AG04450 (cell line): ENCODE results near the gene OPN3. TPM values are rescaled to one million over a fixed set of nuclear protein-coding genes. Genes with fewer than 3 reads are reported as not detected.
"Not testable (repeated sequence)": the region's sequence is repeated elsewhere in the genome, so short reads cannot be mapped to it uniquely, and the experiment has no call there.

Experiments
- CTCF ChIA-PET: fragments of 300-600, 350-600 bp; formaldehyde crosslinking; extraction: SDS; loops from one replicate; lab custom pipeline; 2022; ENCODE audit warnings: antibody characterized with exemption, inconsistent platforms; lab: Charles Lee
- POLR2A ChIA-PET: fragments of 350-600 bp; formaldehyde crosslinking; extraction: SDS; loops from one replicate; lab custom pipeline; 2021; ENCODE audit warnings: antibody characterized with exemption, inconsistent platforms; lab: Yijun Ruan, JAX
- DNase-seq: peaks from one replicate; pipeline ENCODE4 v3.0.0-alpha.2; 2011; ENCODE audit warnings: low read depth, low spot score
- H3K27ac ChIP-seq: one replicate; pipeline ENCODE4 v1.5.1; 2012; ENCODE audit warnings: low read depth, low read length, control low read depth
- H3K27me3 ChIP-seq: one replicate; pipeline ENCODE4 v1.6.0; 2012; ENCODE audit warnings: low read length; ENCODE audit not compliant: control insufficient read depth, insufficient read depth
- H3K4me3 ChIP-seq: 2 replicates; pipeline ENCODE4 v1.5.1; 2011; ENCODE audit warnings: mild to moderate bottlenecking, low read depth, low read length, control low read depth
- H3K9me3 ChIP-seq: 2 replicates; pipeline ENCODE4 v1.5.1; 2012; ENCODE audit warnings: low read length; ENCODE audit not compliant: control insufficient read depth, insufficient read depth
- CTCF ChIP-seq: IDR thresholded peaks from 2 replicates; pipeline ENCODE4 v1.5.1; 2011; ENCODE audit warnings: low read depth, low read length, control low read depth, inconsistent platforms
- polyA plus RNA-seq: library from polyadenylated mRNA; depleted of rRNA; stranded (reverse); fragments of >200 nt; gene quantifications from 2 replicates; pipeline ENCODE4 v1.2.3, GENCODE V29; 2011

OPN3 gene
- polyA plus RNA-seq, 1 experiment: 70.1 TPM

- ChIA-PET CTCF (interaction anchor here (0.6 kb wide), 1 partner anchor 116 kb away, joined by 3 read pairs; no protein-coding TSS in a partner anchor), POLR2A (interaction anchor here (0.9 kb wide), 1 partner anchor 23 kb away, joined by 4 read pairs; no protein-coding TSS in a partner anchor)
- no peak for DNase-seq
- TF ChIP-seq CTCF: no peak
- no peaks in the 10 kb centered on the region for H3K9me3 ChIP-seq
- no peak overlapping the region for H3K27ac ChIP-seq
- no peaks in the 10 kb centered on the region for H3K27me3 ChIP-seq
- no peak overlapping the region for H3K4me3 ChIP-seq
These were observed 34.7 kb upstream of the OPN3 start for GRCh38 chr1:241674805-241675384.

- no peak for DNase-seq
- ChIA-PET POLR2A (no interaction called here), CTCF (no interaction called here)
- no peak overlapping the region for H3K4me3 ChIP-seq
- H3K27ac ChIP-seq: no peak overlapping the region
- no peak for TF ChIP-seq CTCF
- H3K27me3 ChIP-seq: no peaks in the 10 kb centered on the region
- H3K9me3 ChIP-seq: no peaks in the 10 kb centered on the region
These were observed 32.1 kb upstream of the OPN3 start for GRCh38 chr1:241672301-241672700.

GRCh38 chr1:241666419-241666818 is 26.2 kb upstream of the OPN3 start:
- CTCF ChIA-PET: interaction anchor here (1.2 kb wide), 1 partner anchor 18 kb away, joined by 3 read pairs; no protein-coding TSS in a partner anchor

GRCh38 chr1:241660424-241660972 is 20.3 kb upstream of the OPN3 start:
- no peak for TF ChIP-seq CTCF
- Histone ChIP-seq H3K9me3 (no peaks in the 10 kb centered on the region), H3K27ac (no peak overlapping the region), H3K27me3 (no peaks in the 10 kb centered on the region), H3K4me3 (no peak overlapping the region)
- ChIA-PET POLR2A (no interaction called here), CTCF (no interaction called here)
- no peak for DNase-seq

More at GRCh38 chr1:241666419-241666818, 26.2 kb upstream of the OPN3 start:
- no peak overlapping the region for H3K4me3 ChIP-seq
- DNase-seq: no peak
- no peaks in the 10 kb centered on the region for H3K27me3 ChIP-seq
- H3K9me3 ChIP-seq: no peaks in the 10 kb centered on the region
- no peak for TF ChIP-seq CTCF
- POLR2A ChIA-PET: no interaction called here
- H3K27ac ChIP-seq: no peak overlapping the region

GRCh38 chr1:241659016-241659415 is 18.8 kb upstream of the OPN3 start:
- POLR2A ChIA-PET, H3K9me3 ChIP-seq, H3K27me3 ChIP-seq, CTCF ChIA-PET, H3K27ac ChIP-seq, DNase-seq, H3K4me3 ChIP-seq: not testable (repeated sequence)
